CD4-positive, alpha-beta T cell treated with Interleukin-15 for 4 hours (primary cell): ENCODE data around the gene OXSR1.
A peak's percentile ranks its signal among the peaks of the same experiment; 100 is the strongest.
"Not testable (repeated sequence)": the region's sequence is repeated elsewhere in the genome, so short reads cannot be mapped to it uniquely, and the experiment has no call there.

Source experiments
- DNase-seq: peaks from one replicate; pipeline ENCODE4 v3.0.0-alpha.2; 2020; ENCODE audit warnings: low spot score

The OXSR1 gene

GRCh38 chr3:38224357-38224756, 59.0 kb downstream of the OXSR1 start:
- DNase-seq = no peak

- no peak for DNase-seq
Measured at GRCh38 chr3:38226273-38226672, 60.9 kb downstream of the OXSR1 start.

GRCh38 chr3:38227989-38228388, 62.7 kb downstream of the OXSR1 start:
- DNase-seq = no peak

- DNase-seq = no peak
Measured at GRCh38 chr3:38229036-38229435, 63.7 kb downstream of the OXSR1 start.

- no peak for DNase-seq
Measured at GRCh38 chr3:38232701-38233100, 67.4 kb downstream of the OXSR1 start.

GRCh38 chr3:38235466-38235865, 70.1 kb downstream of the OXSR1 start:
- no peak for DNase-seq

- no peak for DNase-seq
Measured at GRCh38 chr3:38238416-38239008, 73.2 kb downstream of the OXSR1 start.

- not testable (repeated sequence) for DNase-seq
Measured at GRCh38 chr3:38242812-38243211, 77.5 kb downstream of the OXSR1 start.

- no peak for DNase-seq
Measured at GRCh38 chr3:38245930-38246329, 80.6 kb downstream of the OXSR1 start.

- DNase-seq = no peak
Measured at GRCh38 chr3:38247366-38248035, 82.2 kb downstream of the OXSR1 start.

GRCh38 chr3:38250198-38250597, 84.9 kb downstream of the OXSR1 start:
- no peak for DNase-seq

GRCh38 chr3:38251197-38251596, 85.9 kb downstream of the OXSR1 start:
- DNase-seq = no peak

- no peak for DNase-seq
Measured at GRCh38 chr3:38253704-38254103, 88.4 kb downstream of the OXSR1 start.

GRCh38 chr3:38254872-38255271, 89.5 kb downstream of the OXSR1 start:
- DNase-seq = no peak

GRCh38 chr3:38255627-38256026, 90.3 kb downstream of the OXSR1 start:
- DNase-seq = no peak

- DNase-seq = peak; percentile 7
Measured at GRCh38 chr3:38257583-38257982, 92.2 kb downstream of the OXSR1 start.

- no peak for DNase-seq
Measured at GRCh38 chr3:38260474-38260873, 95.1 kb downstream of the OXSR1 start.

GRCh38 chr3:38264353-38264771, 99.0 kb downstream of the OXSR1 start:
- no peak for DNase-seq

GRCh38 chr3:38264779-38265178, 99.4 kb downstream of the OXSR1 start:
- no peak for DNase-seq

GRCh38 chr3:38265604-38266307, 100.4 kb downstream of the OXSR1 start, which contains the start of gene SLC22A13:
Gene SLC22A13 (plus strand): TSS chr3:38265812. CDS start chr3:38265861, 49 bp downstream.
- DNase-seq = no peak

- DNase-seq = no peak
Measured at GRCh38 chr3:38266810-38267209, 101.5 kb downstream of the OXSR1 start.

GRCh38 chr3:38267662-38268061, 102.3 kb downstream of the OXSR1 start:
- DNase-seq = no peak

GRCh38 chr3:38268087-38268486, 102.8 kb downstream of the OXSR1 start:
- no peak for DNase-seq
